ENCODE data around the gene CEP72.
"Not testable (repeated sequence)": the region's sequence is repeated elsewhere in the genome, so short reads cannot be mapped to it uniquely, and the experiment has no call there.

DNA sequence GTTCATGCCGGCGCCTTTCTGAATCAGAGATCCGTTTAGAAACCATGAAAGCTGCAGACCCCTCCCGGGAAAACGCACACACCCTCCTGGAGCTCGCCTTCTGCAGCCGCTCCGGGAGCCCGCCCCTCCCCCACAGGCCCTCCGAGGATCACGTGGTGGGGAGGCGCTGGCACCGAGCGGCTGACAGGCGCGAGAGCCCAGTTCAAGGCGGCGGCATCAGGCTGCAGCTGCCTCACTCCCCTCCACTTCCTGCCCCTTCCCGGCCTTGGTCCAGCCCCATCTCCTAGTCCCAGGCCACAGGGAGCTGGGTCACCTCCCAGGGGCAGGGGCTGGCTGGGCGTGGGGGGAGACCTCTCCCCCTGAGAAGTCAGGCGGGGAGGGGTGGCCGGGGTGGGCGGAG is 78.9 kb downstream of the CEP72 start:
- TF ChIP-seq, protein P1, sequence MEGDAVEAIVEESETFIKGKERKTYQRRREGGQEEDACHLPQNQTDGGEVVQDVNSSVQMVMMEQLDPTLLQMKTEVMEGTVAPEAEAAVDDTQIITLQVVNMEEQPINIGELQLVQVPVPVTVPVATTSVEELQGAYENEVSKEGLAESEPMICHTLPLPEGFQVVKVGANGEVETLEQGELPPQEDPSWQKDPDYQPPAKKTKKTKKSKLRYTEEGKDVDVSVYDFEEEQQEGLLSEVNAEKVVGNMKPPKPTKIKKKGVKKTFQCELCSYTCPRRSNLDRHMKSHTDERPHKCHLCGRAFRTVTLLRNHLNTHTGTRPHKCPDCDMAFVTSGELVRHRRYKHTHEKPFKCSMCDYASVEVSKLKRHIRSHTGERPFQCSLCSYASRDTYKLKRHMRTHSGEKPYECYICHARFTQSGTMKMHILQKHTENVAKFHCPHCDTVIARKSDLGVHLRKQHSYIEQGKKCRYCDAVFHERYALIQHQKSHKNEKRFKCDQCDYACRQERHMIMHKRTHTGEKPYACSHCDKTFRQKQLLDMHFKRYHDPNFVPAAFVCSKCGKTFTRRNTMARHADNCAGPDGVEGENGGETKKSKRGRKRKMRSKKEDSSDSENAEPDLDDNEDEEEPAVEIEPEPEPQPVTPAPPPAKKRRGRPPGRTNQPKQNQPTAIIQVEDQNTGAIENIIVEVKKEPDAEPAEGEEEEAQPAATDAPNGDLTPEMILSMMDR (optimal IDR thresholded peaks at IDR 0.05 in 1 of 3, IDR thresholded peaks at IDR 0.05 in 1 of 3, conservative IDR thresholded peaks at IDR 0.05 in 1 of 3; ENCODE audit: extremely low read depth in 1 of 3, insufficient read depth in 2 of 3, low read length in 3 of 3): not testable (repeated sequence)
- not testable (repeated sequence) for TF ChIP-seq EZH2 (IDR thresholded peaks at IDR 0.05; ENCODE audit: low read length)

All from keratinocyte (primary cell).